ENCODE data around the gene LST1.
A peak's percentile ranks its signal among the peaks of the same experiment; 100 is the strongest.
"Not testable (repeated sequence)": the region's sequence is repeated elsewhere in the genome, so short reads cannot be mapped to it uniquely, and the experiment has no call there.

LST1 gene

GRCh38 chr6:31586008-31586407 lies at the start of gene LST1:
Gene LST1 (plus strand): TSS chr6:31586277. CDS start chr6:31587300, 1,023 bp downstream.
- DNase-seq (ENCODE audit: low read depth in 4 of 4, low spot score in 1 of 4): no peak

- no peak for DNase-seq (ENCODE audit: low read depth in 4 of 4, low spot score in 1 of 4)
Observed at GRCh38 chr6:31538805-31539400, 47.2 kb upstream of the LST1 start.

- DNase-seq (ENCODE audit: low read depth in 4 of 4, low spot score in 1 of 4): no peak
Observed at GRCh38 chr6:31540640-31541039, 45.4 kb upstream of the LST1 start.

- peak in 1 of 4 experiments; percentile 65 for DNase-seq (ENCODE audit: low read depth in 4 of 4, low spot score in 1 of 4)
Observed at GRCh38 chr6:31541059-31541657, 44.9 kb upstream of the LST1 start.

- DNase-seq (ENCODE audit: low read depth in 4 of 4, low spot score in 1 of 4): peak; percentile 80 to 87 (median 83)
Observed at GRCh38 chr6:31541658-31542521, 44.2 kb upstream of the LST1 start, which contains the start of gene DDX39B. Gene DDX39B (minus strand): TSS chr6:31542003. CDS start chr6:31540532, 1,471 bp downstream.

- no peak for DNase-seq (ENCODE audit: low read depth in 4 of 4, low spot score in 1 of 4)
Observed at GRCh38 chr6:31543639-31544038, 42.4 kb upstream of the LST1 start.

- no peak for DNase-seq (ENCODE audit: low read depth in 4 of 4, low spot score in 1 of 4)
Observed at GRCh38 chr6:31544676-31545075, 41.4 kb upstream of the LST1 start.

GRCh38 chr6:31545291-31545690 lies 40.8 kb upstream of the LST1 start:
- no peak for DNase-seq (ENCODE audit: low read depth in 4 of 4, low spot score in 1 of 4)

GRCh38 chr6:31546339-31546957 lies 39.6 kb upstream of the LST1 start, which contains the start of gene ATP6V1G2:
Gene ATP6V1G2 (minus strand): TSS chr6:31546608. CDS start chr6:31546559, 49 bp downstream.
- DNase-seq (ENCODE audit: low read depth in 4 of 4, low spot score in 1 of 4): peak; percentile 62 to 88 (median 74)

- peak; percentile 73 to 91 (median 84) for DNase-seq (ENCODE audit: low read depth in 4 of 4, low spot score in 1 of 4)
Observed at GRCh38 chr6:31546958-31547726, 38.9 kb upstream of the LST1 start, which contains the start of gene NFKBIL1. Gene NFKBIL1 (plus strand): TSS chr6:31547608. CDS start chr6:31547695, 87 bp downstream.

- no peak for DNase-seq (ENCODE audit: low read depth in 4 of 4, low spot score in 1 of 4)
Observed at GRCh38 chr6:31547727-31548543, 38.1 kb upstream of the LST1 start.

- no peak for DNase-seq (ENCODE audit: low read depth in 4 of 4, low spot score in 1 of 4)
Observed at GRCh38 chr6:31548544-31548873, 37.6 kb upstream of the LST1 start.

- DNase-seq (ENCODE audit: low read depth in 4 of 4, low spot score in 1 of 4): not testable (repeated sequence)
Observed at GRCh38 chr6:31551371-31551770, 34.7 kb upstream of the LST1 start.

GRCh38 chr6:31556307-31556706 lies 29.8 kb upstream of the LST1 start:
- no peak for DNase-seq (ENCODE audit: low read depth in 4 of 4, low spot score in 1 of 4)

- DNase-seq (ENCODE audit: low read depth in 4 of 4, low spot score in 1 of 4): no peak
Observed at GRCh38 chr6:31557443-31558317, 28.4 kb upstream of the LST1 start.

GRCh38 chr6:31558318-31558625 lies 27.8 kb upstream of the LST1 start:
- DNase-seq (ENCODE audit: low read depth in 4 of 4, low spot score in 1 of 4): no peak

GRCh38 chr6:31558631-31559500 lies 27.2 kb upstream of the LST1 start:
- DNase-seq (ENCODE audit: low read depth in 4 of 4, low spot score in 1 of 4): peak in 3 of 4 experiments; percentile 50 to 73 (median 59)

- DNase-seq (ENCODE audit: low read depth in 4 of 4, low spot score in 1 of 4): no peak
Observed at GRCh38 chr6:31559606-31559957, 26.5 kb upstream of the LST1 start.
